CD4-positive, alpha-beta T cell treated with Interleukin-4 for 4 hours (primary cell): ENCODE measurements around the gene TSHR.
"Not testable (repeated sequence)": the region's sequence is repeated elsewhere in the genome, so short reads cannot be mapped to it uniquely, and the experiment has no call there.

Experiments
- DNase-seq: peaks from one replicate; pipeline ENCODE4 v3.0.0-alpha.2; 2020

TSHR gene

GRCh38 chr14:80953211-80953610 lies 2.2 kb upstream of the TSHR start:
- DNase-seq: not testable (repeated sequence)

- DNase-seq: peak; percentile 77
Observed at GRCh38 chr14:80954687-80955299, 628 bp upstream of the TSHR start.

GRCh38 chr14:80956102-80956501 lies 681 bp downstream of the TSHR start:
- no peak for DNase-seq

GRCh38 chr14:80956922-80957321 lies 1.5 kb downstream of the TSHR start:
- no peak for DNase-seq

- no peak for DNase-seq
Observed at GRCh38 chr14:80957613-80958012, 2.2 kb downstream of the TSHR start.

- no peak for DNase-seq
Observed at GRCh38 chr14:80958226-80958625, 2.8 kb downstream of the TSHR start.

- no peak for DNase-seq
Observed at GRCh38 chr14:80958939-80959338, 3.5 kb downstream of the TSHR start.

GRCh38 chr14:80959496-80959895 lies 4.1 kb downstream of the TSHR start:
- peak; percentile 78 for DNase-seq

GRCh38 chr14:80965037-80965436 lies 9.6 kb downstream of the TSHR start:
- DNase-seq: no peak

GRCh38 chr14:80973931-80974641 lies 18.7 kb downstream of the TSHR start:
- DNase-seq: peak; percentile 25

GRCh38 chr14:80974679-80975078 lies 19.3 kb downstream of the TSHR start:
- no peak for DNase-seq

GRCh38 chr14:80977221-80977620 lies 21.8 kb downstream of the TSHR start:
- DNase-seq: no peak

- DNase-seq: no peak
Observed at GRCh38 chr14:80978403-80978802, 23.0 kb downstream of the TSHR start.

GRCh38 chr14:80979951-80980350 lies 24.5 kb downstream of the TSHR start:
- DNase-seq: no peak

- no peak for DNase-seq
Observed at GRCh38 chr14:80981156-80981555, 25.7 kb downstream of the TSHR start.

GRCh38 chr14:80981673-80982072 lies 26.3 kb downstream of the TSHR start:
- no peak for DNase-seq

- no peak for DNase-seq
Observed at GRCh38 chr14:80982711-80983110, 27.3 kb downstream of the TSHR start.

GRCh38 chr14:80987235-80988032 lies 32.0 kb downstream of the TSHR start:
- DNase-seq: peak; percentile 68

- no peak for DNase-seq
Observed at GRCh38 chr14:80988192-80988591, 32.8 kb downstream of the TSHR start.

- peak; percentile 9 for DNase-seq
Observed at GRCh38 chr14:80988735-80989429, 33.5 kb downstream of the TSHR start.

- no peak for DNase-seq
Observed at GRCh38 chr14:80992580-80992979, 37.2 kb downstream of the TSHR start.

GRCh38 chr14:80996049-80996901 lies 40.9 kb downstream of the TSHR start:
- peak; percentile 59 for DNase-seq
